WTC11 (cell line): ENCODE results near the gene DNAJC15. TPM values are rescaled to one million over a fixed set of nuclear protein-coding genes. Genes with fewer than 3 reads are reported as not detected.

ENCODE experiments used
- ATAC-seq: fragments of 200-7000 bp; cut with Tn5 transposase; 2 replicates; pipeline ENCODE4 v1.10.0; 2021; ENCODE audit warnings: mild to moderate bottlenecking, moderate library complexity
- CTCF ChIA-PET: fragments of 300-600 bp; sonication (Branson Sonifier 250); formaldehyde crosslinking; loops from one replicate; lab custom pipeline; 2021; ENCODE audit warnings: antibody characterized with exemption; lab: Charles Lee
- POLR2A ChIA-PET: fragments of 350-600 bp; sonication (Branson Sonifier 250); formaldehyde crosslinking; loops from one replicate; lab custom pipeline; 2021; ENCODE audit warnings: antibody characterized with exemption; lab: Charles Lee
- DNase-seq: peaks from one replicate; pipeline ENCODE4 v3.0.0; 2021; ENCODE audit warnings: low spot score
- H3K27ac Mint-ChIP-seq: 2 replicates; pipeline ENCODE4 v1.8.0; 2021; ENCODE audit warnings: mixed read lengths
- H3K27me3 Mint-ChIP-seq: 2 replicates; pipeline ENCODE4 v1.8.0; 2021; ENCODE audit warnings: low read depth, mild to moderate bottlenecking, moderate library complexity, mixed read lengths
- H3K36me3 Mint-ChIP-seq: 2 replicates; pipeline ENCODE4 v1.8.0; 2021; ENCODE audit warnings: mixed read lengths
- H3K4me1 Mint-ChIP-seq: 2 replicates; pipeline ENCODE4 v1.8.0; 2022; ENCODE audit warnings: mixed read lengths
- H3K4me3 Mint-ChIP-seq: 2 replicates; pipeline ENCODE4 v1.8.0; 2021; ENCODE audit warnings: mild to moderate bottlenecking, moderate library complexity, mixed read lengths
- H3K9me3 Mint-ChIP-seq: 2 replicates; pipeline ENCODE4 v1.8.0; 2021; ENCODE audit warnings: mixed read lengths
- ATF3 ChIP-seq: sonication (generic); formaldehyde crosslinking; conservative IDR thresholded peaks from 2 replicates; pipeline ENCODE4 v1.8.1; 2022; ENCODE audit warnings: mild to moderate bottlenecking, missing genetic modification reagents
- CREB1 ChIP-seq: sonication (generic); formaldehyde crosslinking; IDR thresholded peaks from 2 replicates; pipeline ENCODE4 v1.8.0; 2023; ENCODE audit warnings: mild to moderate bottlenecking, missing genetic modification reagents
- CREM ChIP-seq: sonication (generic); formaldehyde crosslinking; IDR thresholded peaks from 2 replicates; pipeline ENCODE4 v1.8.1; 2022; ENCODE audit warnings: mild to moderate bottlenecking, missing genetic modification reagents, moderate library complexity
- NFATC4 ChIP-seq: fragments of 250-450 bp; sonication (Bioruptor Pico); IDR thresholded peaks from 2 replicates; pipeline ENCODE4 v1.9.0; 2021; ENCODE audit warnings: mild to moderate bottlenecking
- NFE2L1 ChIP-seq: sonication (generic); formaldehyde crosslinking; IDR thresholded peaks from 2 replicates; pipeline ENCODE4 v1.8.1; 2023; ENCODE audit warnings: missing genetic modification reagents
- OVOL2 ChIP-seq: fragments of 250-450 bp; sonication (Bioruptor Pico); IDR thresholded peaks from 2 replicates; pipeline ENCODE4 v1.9.0; 2021; ENCODE audit warnings: mild to moderate bottlenecking, borderline replicate concordance
- RELA ChIP-seq: sonication (generic); formaldehyde crosslinking; IDR thresholded peaks from 2 replicates; pipeline ENCODE4 v1.8.1; 2022; ENCODE audit warnings: missing genetic modification reagents, mild to moderate bottlenecking, borderline replicate concordance
- TP53 ChIP-seq: sonication (generic); formaldehyde crosslinking; IDR thresholded peaks from 2 replicates; pipeline ENCODE4 v1.8.1; 2023; ENCODE audit warnings: mild to moderate bottlenecking, missing genetic modification reagents
- USF2 ChIP-seq: sonication (generic); formaldehyde crosslinking; IDR thresholded peaks from 2 replicates; pipeline ENCODE4 v1.8.1; 2023; ENCODE audit warnings: mild to moderate bottlenecking, missing genetic modification reagents, moderate library complexity
- ZNF425 ChIP-seq: fragments of 250-450 bp; sonication (Bioruptor Pico); conservative IDR thresholded peaks from 2 replicates; pipeline ENCODE4 v1.9.0; 2021; ENCODE audit warnings: mild to moderate bottlenecking
- total RNA-seq: library from RNA; stranded (reverse); gene quantifications from 3 replicates; pipeline ENCODE4 v1.2.3, GENCODE V29; 2021
- TF ChIP-seq, protein P1 (sequence below): sonication (generic); formaldehyde crosslinking; IDR thresholded peaks from 2 replicates; pipeline ENCODE4 v1.8.1; 2023; ENCODE audit warnings: mild to moderate bottlenecking, moderate library complexity, missing genetic modification reagents
- TF ChIP-seq, protein P2 (sequence below): fragments of 200-600 bp; IDR thresholded peaks from 2 replicates; pipeline ENCODE4 v1.8.0; 2022; ENCODE audit warnings: antibody characterized with exemption
- TF ChIP-seq, protein P3 (sequence below): sonication (generic); formaldehyde crosslinking; IDR thresholded peaks from 2 replicates; pipeline ENCODE4 v1.8.0; 2022; ENCODE audit warnings: mild to moderate bottlenecking, missing genetic modification reagents
- TF ChIP-seq, protein P4 (sequence below): sonication (generic); formaldehyde crosslinking; IDR thresholded peaks from 2 replicates; pipeline ENCODE4 v1.8.0; 2023; ENCODE audit warnings: mild to moderate bottlenecking, missing genetic modification reagents
- TF ChIP-seq, protein P5 (sequence below): sonication (generic); formaldehyde crosslinking; IDR thresholded peaks from 2 replicates; pipeline ENCODE4 v1.8.0; 2022; ENCODE audit warnings: mild to moderate bottlenecking, missing genetic modification reagents
- TF ChIP-seq, protein P6 (sequence below): sonication (generic); formaldehyde crosslinking; IDR thresholded peaks from 2 replicates; pipeline ENCODE4 v1.8.1; 2023; ENCODE audit warnings: mild to moderate bottlenecking, missing genetic modification reagents, borderline replicate concordance

Gene DNAJC15
- total RNA-seq, 1 experiment from 2014 or later = 12.2 TPM

DNA sequence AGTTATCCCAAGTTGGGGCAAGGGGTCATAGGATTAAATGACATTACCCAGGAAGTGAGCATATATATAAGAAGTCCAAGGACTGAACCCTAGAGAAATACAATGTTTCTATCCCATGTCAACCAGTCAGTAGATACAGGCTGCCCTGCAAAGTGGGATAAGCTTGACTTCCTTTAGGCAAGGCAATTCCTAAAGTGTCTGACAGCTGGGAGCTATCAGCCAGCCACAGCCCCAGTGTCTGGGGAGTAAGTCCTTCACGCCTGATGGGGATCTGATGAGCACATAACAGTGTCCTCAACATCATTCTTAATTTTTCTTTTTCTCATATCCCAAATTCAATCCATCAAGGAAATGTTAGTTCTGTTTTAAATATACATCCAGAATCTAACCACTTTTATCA lies 54.1 kb downstream of the DNAJC15 start:
- POLR2A ChIA-PET = no interaction called here
- H3K36me3 Mint-ChIP-seq = peaks cover 15% of the 10 kb centered on the region
- DNase-seq (no peak), ATAC-seq (peak; percentile 52)
- H3K4me3 Mint-ChIP-seq = no peak overlapping the region
- H3K9me3 Mint-ChIP-seq = peaks cover 7% of the 10 kb centered on the region
- peak overlapping the region; percentile 19; the same call in 1 of the 2 replicates for H3K27ac Mint-ChIP-seq
- no peaks in the 10 kb centered on the region for H3K27me3 Mint-ChIP-seq
- TF ChIP-seq NFE2L1 (no peak), TP53 (CRISPR knock-in tag) (no peak), USF2 (no peak), RELA (no peak), OVOL2 (CRISPR knock-in tag) (no peak), ATF3 (CRISPR knock-in tag) (no peak), NFATC4 (CRISPR knock-in tag) (no peak), CREM (CRISPR knock-in tag) (no peak), CREB1 (CRISPR knock-in tag) (no peak)
- TF ChIP-seq, protein P1, sequence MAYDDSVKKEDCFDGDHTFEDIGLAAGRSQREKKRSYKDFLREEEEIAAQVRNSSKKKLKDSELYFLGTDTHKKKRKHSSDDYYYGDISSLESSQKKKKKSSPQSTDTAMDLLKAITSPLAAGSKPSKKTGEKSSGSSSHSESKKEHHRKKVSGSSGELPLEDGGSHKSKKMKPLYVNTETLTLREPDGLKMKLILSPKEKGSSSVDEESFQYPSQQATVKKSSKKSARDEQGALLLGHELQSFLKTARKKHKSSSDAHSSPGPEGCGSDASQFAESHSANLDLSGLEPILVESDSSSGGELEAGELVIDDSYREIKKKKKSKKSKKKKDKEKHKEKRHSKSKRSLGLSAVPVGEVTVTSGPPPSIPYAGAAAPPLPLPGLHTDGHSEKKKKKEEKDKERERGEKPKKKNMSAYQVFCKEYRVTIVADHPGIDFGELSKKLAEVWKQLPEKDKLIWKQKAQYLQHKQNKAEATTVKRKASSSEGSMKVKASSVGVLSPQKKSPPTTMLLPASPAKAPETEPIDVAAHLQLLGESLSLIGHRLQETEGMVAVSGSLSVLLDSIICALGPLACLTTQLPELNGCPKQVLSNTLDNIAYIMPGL (CRISPR knock-in tag) = no peak
- TF ChIP-seq, protein P2, sequence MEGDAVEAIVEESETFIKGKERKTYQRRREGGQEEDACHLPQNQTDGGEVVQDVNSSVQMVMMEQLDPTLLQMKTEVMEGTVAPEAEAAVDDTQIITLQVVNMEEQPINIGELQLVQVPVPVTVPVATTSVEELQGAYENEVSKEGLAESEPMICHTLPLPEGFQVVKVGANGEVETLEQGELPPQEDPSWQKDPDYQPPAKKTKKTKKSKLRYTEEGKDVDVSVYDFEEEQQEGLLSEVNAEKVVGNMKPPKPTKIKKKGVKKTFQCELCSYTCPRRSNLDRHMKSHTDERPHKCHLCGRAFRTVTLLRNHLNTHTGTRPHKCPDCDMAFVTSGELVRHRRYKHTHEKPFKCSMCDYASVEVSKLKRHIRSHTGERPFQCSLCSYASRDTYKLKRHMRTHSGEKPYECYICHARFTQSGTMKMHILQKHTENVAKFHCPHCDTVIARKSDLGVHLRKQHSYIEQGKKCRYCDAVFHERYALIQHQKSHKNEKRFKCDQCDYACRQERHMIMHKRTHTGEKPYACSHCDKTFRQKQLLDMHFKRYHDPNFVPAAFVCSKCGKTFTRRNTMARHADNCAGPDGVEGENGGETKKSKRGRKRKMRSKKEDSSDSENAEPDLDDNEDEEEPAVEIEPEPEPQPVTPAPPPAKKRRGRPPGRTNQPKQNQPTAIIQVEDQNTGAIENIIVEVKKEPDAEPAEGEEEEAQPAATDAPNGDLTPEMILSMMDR = no peak
- TF ChIP-seq, protein P3, sequence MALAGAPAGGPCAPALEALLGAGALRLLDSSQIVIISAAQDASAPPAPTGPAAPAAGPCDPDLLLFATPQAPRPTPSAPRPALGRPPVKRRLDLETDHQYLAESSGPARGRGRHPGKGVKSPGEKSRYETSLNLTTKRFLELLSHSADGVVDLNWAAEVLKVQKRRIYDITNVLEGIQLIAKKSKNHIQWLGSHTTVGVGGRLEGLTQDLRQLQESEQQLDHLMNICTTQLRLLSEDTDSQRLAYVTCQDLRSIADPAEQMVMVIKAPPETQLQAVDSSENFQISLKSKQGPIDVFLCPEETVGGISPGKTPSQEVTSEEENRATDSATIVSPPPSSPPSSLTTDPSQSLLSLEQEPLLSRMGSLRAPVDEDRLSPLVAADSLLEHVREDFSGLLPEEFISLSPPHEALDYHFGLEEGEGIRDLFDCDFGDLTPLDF (CRISPR knock-in tag) = no peak
- TF ChIP-seq, protein P4, sequence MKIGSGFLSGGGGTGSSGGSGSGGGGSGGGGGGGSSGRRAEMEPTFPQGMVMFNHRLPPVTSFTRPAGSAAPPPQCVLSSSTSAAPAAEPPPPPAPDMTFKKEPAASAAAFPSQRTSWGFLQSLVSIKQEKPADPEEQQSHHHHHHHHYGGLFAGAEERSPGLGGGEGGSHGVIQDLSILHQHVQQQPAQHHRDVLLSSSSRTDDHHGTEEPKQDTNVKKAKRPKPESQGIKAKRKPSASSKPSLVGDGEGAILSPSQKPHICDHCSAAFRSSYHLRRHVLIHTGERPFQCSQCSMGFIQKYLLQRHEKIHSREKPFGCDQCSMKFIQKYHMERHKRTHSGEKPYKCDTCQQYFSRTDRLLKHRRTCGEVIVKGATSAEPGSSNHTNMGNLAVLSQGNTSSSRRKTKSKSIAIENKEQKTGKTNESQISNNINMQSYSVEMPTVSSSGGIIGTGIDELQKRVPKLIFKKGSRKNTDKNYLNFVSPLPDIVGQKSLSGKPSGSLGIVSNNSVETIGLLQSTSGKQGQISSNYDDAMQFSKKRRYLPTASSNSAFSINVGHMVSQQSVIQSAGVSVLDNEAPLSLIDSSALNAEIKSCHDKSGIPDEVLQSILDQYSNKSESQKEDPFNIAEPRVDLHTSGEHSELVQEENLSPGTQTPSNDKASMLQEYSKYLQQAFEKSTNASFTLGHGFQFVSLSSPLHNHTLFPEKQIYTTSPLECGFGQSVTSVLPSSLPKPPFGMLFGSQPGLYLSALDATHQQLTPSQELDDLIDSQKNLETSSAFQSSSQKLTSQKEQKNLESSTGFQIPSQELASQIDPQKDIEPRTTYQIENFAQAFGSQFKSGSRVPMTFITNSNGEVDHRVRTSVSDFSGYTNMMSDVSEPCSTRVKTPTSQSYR = no peak
- TF ChIP-seq, protein P5, sequence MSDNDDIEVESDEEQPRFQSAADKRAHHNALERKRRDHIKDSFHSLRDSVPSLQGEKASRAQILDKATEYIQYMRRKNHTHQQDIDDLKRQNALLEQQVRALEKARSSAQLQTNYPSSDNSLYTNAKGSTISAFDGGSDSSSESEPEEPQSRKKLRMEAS (CRISPR knock-in tag) = no peak
- peaks cover 27% of the 10 kb centered on the region for H3K4me1 Mint-ChIP-seq
- CTCF ChIA-PET = no interaction called here

DNA sequence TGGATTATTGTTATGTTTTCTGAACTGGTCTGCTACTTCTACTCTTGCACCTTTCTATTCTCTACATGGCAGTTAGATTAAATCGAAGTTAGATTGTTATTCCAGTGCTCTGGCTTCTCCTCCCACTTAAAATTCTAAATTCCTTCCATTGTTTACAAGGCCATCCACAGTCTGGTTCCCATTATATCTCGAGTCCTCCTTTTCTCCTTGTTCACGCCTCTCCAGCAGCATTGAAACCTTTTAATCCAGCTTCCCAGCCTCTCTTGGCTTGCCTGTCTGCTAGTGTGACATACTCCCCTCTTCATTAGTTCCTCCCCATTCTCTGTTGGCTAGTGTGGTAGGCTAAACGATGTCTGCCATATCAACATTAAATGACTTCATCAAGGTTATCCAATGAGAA lies 54.5 kb downstream of the DNAJC15 start:
- peak overlapping the region; percentile 19; the same call in 1 of the 2 replicates for H3K27ac Mint-ChIP-seq
- TF ChIP-seq ZNF425 (CRISPR knock-in tag) = no peak
- TF ChIP-seq, protein P6, sequence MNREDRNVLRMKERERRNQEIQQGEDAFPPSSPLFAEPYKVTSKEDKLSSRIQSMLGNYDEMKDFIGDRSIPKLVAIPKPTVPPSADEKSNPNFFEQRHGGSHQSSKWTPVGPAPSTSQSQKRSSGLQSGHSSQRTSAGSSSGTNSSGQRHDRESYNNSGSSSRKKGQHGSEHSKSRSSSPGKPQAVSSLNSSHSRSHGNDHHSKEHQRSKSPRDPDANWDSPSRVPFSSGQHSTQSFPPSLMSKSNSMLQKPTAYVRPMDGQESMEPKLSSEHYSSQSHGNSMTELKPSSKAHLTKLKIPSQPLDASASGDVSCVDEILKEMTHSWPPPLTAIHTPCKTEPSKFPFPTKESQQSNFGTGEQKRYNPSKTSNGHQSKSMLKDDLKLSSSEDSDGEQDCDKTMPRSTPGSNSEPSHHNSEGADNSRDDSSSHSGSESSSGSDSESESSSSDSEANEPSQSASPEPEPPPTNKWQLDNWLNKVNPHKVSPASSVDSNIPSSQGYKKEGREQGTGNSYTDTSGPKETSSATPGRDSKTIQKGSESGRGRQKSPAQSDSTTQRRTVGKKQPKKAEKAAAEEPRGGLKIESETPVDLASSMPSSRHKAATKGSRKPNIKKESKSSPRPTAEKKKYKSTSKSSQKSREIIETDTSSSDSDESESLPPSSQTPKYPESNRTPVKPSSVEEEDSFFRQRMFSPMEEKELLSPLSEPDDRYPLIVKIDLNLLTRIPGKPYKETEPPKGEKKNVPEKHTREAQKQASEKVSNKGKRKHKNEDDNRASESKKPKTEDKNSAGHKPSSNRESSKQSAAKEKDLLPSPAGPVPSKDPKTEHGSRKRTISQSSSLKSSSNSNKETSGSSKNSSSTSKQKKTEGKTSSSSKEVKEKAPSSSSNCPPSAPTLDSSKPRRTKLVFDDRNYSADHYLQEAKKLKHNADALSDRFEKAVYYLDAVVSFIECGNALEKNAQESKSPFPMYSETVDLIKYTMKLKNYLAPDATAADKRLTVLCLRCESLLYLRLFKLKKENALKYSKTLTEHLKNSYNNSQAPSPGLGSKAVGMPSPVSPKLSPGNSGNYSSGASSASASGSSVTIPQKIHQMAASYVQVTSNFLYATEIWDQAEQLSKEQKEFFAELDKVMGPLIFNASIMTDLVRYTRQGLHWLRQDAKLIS (CRISPR knock-in tag) = no peak

More for the DNA sequence above, 54.5 kb downstream of the DNAJC15 start:
- ChIA-PET CTCF (no interaction called here), POLR2A (no interaction called here)
- peaks cover 15% of the 10 kb centered on the region for H3K36me3 Mint-ChIP-seq
- DNase-seq = no peak
- H3K27me3 Mint-ChIP-seq = no peaks in the 10 kb centered on the region
- no peak overlapping the region for H3K4me3 Mint-ChIP-seq
- peak; percentile 61 for ATAC-seq
- H3K4me1 Mint-ChIP-seq = peaks cover 22% of the 10 kb centered on the region
- H3K9me3 Mint-ChIP-seq = peaks cover 7% of the 10 kb centered on the region
